Activated T-cell treated with anti-CD3 and anti-CD28 coated beads, Interleukin-2, amount 50 U/mL, for 48 hours (primary cell): ENCODE data around the gene CACNA1D.

ENCODE experiments used
- DNase-seq, 2 experiments: peaks; one replicate each; pipeline ENCODE4 v3.0.0-alpha.2; 2020

CACNA1D gene

DNA sequence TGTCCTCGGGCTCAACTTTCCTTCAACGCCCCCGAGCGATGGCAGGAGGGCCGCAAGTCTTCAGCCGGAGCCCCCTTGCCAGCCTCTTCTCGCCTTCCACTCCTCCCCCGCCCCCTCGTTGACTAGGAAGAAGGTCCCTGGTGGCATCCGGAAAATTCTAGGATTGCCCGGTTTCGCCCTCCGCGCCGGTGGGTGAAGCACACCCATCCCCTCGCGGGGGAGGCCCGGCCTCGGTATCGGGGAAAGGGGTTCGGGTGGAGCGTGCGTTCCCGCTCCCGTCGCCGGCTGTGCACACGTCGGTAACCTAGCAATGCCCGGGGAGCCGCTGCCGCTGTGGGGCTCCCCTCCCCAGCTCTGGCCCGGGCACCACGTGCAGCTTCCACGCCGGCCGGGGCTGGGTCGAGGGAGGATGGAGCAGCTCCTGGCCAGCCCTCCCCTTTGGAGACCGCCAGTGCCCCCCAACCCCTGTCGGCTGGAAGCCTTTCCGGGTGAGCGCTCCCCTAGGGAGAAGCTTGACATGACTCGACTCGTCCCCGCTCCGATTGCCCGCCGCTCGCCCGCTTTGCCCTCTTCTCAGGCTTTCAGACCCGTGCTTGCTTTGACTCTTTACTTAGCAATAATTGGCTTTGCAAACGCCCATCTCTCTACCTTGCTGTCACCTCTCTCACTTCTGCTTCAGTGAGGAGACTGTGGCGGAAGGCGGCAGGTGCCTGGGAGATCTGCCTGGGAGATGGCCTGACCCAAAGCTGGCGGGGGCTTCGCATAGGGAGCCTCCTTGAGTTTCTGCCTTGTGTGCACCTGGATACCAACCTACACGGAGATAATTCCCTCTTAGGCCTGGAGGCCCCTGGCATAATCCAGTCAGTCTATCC lies 1.3 kb downstream of the CACNA1D start:
- peak; percentile 19 to 26 for DNase-seq

DNA sequence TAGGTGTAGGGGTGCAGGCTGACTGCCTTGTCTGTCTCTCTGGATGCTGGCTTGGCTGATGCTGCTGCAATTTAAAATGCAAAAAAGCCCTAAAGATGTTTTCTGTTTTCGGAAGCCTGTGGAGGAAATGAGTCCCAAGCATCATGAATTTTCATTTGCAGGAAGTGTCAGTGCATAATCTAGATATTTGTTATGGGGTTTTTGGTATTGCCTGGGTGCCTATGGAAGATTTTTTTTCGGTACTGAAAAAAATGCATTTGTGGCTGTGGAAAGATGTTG lies 1.9 kb downstream of the CACNA1D start:
- DNase-seq: no peak

DNA sequence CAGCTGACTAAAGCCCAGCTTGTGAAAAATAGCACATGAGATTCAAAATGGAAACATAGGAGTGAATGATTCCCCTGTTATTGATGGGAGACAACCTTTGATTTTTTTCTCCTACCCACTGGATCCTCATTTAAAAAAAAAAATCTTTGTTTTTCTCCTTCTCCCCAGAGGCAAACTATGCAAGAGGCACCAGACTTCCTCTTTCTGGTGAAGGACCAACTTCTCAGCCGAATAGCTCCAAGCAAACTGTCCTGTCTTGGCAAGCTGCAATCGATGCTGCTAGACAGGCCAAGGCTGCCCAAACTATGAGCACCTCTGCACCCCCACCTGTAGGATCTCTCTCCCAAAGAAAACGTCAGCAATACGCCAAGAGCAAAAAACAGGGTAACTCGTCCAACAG lies 2.6 kb downstream of the CACNA1D start:
- DNase-seq: no peak

- no peak for DNase-seq
These were observed 4.6 kb downstream of the CACNA1D start for GRCh38 chr3:53498806-53499641.

- no peak for DNase-seq
These were observed 5.9 kb downstream of the CACNA1D start for GRCh38 chr3:53500165-53500777.

GRCh38 chr3:53501178-53501577 lies 6.8 kb downstream of the CACNA1D start:
- DNase-seq: no peak

DNA sequence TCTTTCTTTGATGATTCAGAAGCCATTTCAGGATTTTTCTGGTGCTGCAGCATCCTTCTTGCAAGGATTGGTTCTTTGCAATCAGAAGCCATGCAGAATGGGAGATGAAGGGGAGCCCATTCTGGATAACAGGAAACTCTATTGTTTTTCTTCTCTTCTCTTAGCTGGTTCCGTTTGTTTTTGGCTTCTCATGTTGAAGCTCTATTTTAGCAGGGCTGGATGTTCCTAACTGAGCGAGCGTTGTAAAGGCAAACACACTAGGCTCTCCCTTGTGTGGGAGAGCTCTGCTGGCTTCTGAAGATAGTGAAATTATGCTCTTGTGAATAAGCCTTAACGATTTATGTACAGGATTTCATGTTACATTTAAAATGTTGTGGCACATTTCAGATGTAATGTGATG lies 8.3 kb downstream of the CACNA1D start:
- DNase-seq: no peak

- no peak for DNase-seq
These were observed 8.8 kb downstream of the CACNA1D start for GRCh38 chr3:53503195-53503594.

- DNase-seq: no peak
These were observed 11.8 kb downstream of the CACNA1D start for GRCh38 chr3:53506110-53506762.

GRCh38 chr3:53506763-53507145 lies 12.3 kb downstream of the CACNA1D start:
- DNase-seq: no peak

- DNase-seq: no peak
These were observed 15.1 kb downstream of the CACNA1D start for GRCh38 chr3:53509494-53509893.

DNA sequence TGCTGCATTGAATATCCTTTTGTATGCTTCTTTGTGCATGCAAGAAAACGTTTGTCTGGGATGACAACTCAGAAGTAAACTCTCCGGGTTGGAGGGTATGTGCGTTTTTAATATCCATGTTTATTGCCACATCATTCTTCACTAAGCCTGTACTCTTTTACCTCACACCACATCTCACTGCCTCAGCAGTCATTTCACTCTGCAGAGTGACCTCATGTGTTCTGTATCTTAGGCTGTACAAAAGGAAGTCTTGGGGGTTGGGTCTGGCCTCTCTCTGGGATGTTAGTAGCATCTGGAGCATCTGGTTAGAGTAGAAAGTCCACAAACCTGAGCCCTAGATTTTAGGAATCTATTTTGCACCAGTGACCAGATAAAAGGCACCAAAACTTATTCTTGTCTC lies 16.1 kb downstream of the CACNA1D start:
- no peak for DNase-seq

DNA sequence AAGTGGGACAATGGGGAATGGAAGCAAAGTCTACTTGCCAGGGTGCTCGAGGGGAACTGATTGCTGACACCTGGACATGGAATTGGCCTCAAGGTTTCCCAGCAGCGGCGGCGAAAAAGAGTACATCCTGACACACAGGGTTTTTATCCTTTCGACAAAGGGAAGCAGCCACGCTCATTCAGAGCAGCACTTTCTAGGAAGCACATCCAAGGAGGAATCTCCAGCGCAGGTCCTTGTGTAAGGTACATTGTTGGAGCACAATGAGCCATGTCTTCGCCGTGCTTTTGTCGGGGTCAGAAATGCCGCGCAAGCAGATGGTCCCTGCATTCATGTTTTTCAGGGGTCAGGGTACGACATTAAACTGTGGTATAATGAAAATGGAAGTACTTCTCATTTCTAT lies 16.8 kb downstream of the CACNA1D start:
- no peak for DNase-seq

DNA sequence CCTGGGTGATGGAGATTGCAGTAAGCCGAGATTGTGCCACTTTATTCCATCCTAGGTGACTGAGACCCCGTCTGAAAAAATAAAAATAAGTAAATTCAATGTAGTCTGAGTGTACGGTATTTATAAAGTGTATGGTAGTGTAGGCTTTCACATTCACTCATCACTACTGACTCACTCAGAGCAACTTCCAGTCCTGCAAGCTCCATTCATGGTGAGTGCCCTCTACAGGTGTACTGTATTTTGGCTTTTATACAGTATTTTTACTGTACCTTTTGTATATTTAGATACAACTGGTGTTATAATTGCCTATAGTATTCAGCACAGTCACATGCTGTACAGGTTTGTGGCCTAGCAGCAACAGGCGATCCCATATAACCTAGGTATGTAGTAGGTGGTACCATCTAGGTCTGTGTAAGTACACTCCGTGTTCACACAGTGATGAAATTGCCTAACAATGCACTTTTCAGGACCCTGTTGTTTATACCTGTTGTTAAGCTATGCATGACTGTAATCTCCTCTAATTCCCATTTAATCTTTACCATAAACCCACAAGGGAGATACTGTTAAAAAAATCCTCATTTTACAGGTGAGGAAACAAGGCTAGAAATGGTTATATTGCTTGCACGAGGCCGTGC lies 19.3 kb downstream of the CACNA1D start:
- no peak for DNase-seq

DNA sequence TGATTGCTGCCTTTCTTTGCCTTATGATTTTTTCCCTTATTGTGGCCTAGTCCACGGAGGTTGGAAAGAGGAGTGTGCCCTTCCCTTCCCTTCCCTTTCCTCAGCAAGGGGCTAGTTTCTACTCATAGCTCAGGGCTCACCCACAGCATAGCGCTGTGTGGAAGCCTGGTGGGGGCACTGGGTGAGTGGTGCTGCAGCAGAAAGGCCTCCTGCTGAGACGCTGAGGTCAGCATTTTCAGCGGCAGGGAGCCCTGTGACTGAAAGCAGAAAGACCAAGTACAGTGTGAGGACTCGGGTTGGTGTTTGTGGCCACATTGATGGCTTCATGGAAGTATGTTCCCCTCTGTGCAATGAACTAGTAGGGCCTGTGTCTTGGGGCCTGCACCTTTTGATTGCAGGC lies 21.9 kb downstream of the CACNA1D start:
- DNase-seq: no peak

DNA sequence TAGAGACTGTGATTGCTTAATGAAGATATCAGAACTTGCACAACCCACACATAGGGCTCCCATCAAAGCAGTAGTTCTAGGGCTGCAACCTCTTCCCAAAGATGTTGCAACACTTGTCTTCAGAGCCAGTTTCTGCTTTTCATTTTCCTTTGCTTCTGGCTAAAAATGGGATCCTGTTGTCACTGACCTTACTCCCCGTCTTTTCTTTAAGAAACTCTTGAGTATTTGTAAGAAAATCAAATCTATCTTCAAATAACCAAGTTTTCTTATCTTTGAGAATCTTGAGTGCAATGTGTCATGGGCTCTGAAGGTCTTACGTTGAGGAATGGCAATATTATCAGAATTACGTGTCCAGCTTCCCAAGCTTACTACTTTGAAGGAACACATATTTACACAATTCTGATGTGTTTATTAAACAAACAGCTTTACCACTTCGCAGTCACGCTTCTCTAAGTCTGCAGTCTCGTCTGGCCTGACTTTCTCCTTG lies 24.1 kb downstream of the CACNA1D start:
- DNase-seq: no peak

DNA sequence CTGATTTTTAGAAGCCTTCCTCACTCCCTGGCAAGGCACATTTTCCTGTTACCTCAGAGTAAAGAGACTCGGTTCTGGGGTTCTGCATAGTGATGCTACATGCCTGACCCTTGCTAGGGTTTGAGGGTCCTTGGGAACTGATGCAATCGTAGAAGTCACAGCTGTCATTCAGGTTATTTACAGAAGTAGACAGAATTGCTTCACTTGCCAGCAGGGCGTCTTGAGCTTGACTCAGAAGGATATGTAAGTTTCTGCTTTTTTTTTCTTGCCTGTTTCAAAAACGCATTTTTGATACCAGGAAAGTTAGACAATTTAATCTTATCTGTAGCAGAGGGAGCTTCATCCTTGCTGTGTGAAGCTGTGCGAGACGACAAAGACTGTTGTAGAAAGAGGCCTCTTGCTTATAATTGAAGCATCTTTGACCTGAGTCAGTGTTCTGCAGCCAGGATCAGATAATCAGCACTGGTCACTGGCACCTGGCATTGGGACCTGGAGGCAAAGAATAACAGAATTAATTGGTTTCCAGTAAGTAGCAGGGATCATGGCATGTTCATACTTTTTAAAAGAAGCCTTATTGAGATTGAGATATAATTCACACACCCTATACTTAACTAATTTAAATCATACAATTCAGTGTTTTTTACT lies 24.8 kb downstream of the CACNA1D start:
- DNase-seq: no peak

DNA sequence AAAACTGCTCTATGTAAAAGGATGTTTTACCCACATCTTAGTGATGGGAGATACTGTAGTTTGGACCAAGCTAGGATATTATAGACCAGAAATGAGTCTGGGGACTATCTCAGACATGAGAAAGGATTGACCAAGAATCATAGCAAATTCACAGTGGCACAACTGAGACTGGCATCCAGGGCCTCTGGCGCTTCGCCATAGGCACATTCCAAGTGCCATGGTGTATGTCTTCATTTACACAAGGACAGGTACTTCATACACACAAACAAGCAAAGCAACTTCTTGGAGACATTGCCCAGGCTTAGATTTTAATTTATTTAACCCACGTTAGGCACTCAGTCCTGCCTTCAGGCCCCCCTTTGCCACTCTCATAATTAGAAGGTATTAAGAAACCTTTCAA lies 28.9 kb downstream of the CACNA1D start:
- no peak for DNase-seq

DNA sequence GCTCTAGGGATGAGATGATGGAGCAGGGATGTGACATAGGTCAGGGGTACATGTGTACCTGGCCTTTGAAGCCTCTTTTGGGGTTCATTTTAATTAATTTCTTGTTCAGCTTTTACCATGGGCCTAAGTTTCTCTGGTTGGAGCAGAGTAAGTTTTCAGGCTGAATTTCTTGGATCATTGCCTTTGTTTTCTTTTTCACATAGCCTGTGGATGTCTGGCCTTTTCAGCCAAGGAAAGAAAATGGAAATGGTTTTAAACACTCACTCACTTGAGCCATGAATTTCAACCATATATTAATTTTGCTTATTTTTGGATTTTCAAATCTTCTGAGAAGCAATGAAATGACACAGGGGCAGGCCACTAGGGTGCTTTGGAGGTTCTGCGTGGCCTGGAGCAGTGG lies 30.2 kb downstream of the CACNA1D start:
- no peak for DNase-seq

DNA sequence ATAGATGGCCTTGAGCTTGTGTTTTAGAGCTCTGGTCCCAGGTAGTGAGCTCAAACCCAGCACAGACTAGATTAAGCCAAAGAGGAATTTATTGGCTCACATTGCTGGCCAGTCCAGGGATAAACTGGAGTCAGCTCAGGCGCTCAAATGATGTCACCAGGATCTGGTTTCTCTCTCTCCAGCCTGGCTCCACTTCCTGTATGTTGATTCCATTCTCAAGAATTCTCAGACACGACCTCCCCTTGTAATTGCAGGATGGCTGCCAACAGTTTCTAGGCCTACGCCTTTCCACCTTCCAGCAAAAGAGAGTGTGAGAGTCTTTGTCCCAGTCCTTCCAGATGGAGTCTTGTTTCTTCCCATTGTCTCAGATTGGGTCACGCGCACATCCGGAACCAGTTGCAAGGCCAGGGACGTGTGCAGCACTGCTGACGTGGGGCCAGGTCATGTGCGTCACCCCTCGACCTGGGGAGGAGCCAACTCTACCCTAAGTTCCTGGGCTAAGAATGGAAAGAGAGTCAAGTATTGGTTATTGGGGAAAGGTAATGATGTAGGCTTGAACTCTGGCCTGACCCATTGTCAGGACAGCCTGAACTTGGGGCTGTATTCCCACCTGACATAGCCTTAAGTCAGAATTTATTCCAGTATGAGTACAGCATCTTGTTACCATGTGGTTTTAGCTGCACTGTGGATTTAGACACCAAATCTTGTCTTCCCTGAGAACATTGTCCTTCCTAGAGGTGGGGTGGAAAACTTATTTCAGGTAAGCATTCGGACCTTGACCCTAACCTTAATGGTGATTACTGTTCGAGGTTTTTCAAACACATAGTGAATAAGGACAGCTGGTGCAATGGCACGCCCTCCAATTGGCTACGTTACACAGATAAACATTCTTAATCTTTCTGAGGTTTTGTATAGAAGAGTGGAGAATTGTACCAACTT lies 31.6 kb downstream of the CACNA1D start:
- DNase-seq: no peak

DNA sequence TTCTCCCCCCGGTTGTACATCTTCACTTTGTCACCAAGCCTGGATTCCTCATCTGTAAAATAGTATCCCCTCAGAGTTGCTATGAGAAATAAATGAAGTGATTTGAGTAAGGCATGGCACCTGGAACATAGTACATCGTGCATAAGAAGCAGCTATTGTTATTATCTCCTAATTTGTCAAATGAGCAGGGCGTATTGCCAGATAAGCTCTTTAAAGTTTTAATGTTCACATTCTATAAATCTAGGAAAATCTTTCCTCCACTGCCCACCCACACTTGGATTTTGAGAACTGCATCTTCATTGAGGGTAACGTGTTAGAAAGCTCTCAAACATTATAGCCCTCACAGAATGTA lies 32.3 kb downstream of the CACNA1D start:
- DNase-seq: no peak
